Measurements from ENCODE around the gene PAM. TPM values are rescaled to one million over a fixed set of nuclear protein-coding genes. Genes with fewer than 3 reads are reported as not detected.

PAM gene
- total RNA-seq, 2 experiments from 2014 or later = 63.4 to 65.8 TPM

DNA sequence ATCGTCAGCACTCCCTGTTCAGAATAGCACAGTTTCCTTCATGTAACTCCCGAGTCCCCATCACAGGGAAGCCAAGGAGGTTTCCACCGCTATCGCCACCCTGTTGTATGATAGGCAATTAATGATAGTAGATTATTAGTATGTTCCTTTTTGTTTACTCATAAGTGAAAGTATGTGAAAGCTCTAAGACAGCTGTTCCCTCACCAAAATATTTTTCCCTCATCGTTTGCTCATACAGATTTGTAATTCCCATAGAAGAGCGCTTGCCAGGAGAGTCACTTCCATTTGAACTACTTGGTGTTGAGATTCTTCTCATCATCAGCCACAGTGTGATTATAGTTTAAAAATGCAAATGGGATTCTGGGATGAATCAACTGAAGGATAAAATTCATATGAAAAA, 140.9 kb downstream of the PAM start:
- H3K27me3 Mint-ChIP-seq = no peaks in the 10 kb centered on the region
- H3K4me1 Mint-ChIP-seq (ENCODE audit: low read depth) = no peaks in the 10 kb centered on the region
- intact Hi-C loops (cut with micrococcal nuclease) = no loop called here
- H3K36me3 Mint-ChIP-seq (ENCODE audit: low read depth) = peaks cover 3% of the 10 kb centered on the region
- ATAC-seq (no peak), DNase-seq (no peak)
- ChIA-PET POLR2A (no interaction called here), CTCF (no interaction called here)
- TF ChIP-seq, protein P1, sequence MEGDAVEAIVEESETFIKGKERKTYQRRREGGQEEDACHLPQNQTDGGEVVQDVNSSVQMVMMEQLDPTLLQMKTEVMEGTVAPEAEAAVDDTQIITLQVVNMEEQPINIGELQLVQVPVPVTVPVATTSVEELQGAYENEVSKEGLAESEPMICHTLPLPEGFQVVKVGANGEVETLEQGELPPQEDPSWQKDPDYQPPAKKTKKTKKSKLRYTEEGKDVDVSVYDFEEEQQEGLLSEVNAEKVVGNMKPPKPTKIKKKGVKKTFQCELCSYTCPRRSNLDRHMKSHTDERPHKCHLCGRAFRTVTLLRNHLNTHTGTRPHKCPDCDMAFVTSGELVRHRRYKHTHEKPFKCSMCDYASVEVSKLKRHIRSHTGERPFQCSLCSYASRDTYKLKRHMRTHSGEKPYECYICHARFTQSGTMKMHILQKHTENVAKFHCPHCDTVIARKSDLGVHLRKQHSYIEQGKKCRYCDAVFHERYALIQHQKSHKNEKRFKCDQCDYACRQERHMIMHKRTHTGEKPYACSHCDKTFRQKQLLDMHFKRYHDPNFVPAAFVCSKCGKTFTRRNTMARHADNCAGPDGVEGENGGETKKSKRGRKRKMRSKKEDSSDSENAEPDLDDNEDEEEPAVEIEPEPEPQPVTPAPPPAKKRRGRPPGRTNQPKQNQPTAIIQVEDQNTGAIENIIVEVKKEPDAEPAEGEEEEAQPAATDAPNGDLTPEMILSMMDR (IDR thresholded peaks at IDR 0.05) = no peak
- no peaks in the 10 kb centered on the region for H3K9me3 Mint-ChIP-seq
- no peak overlapping the region for H3K27ac Mint-ChIP-seq
- no peak overlapping the region for H3K4me3 Mint-ChIP-seq

DNA sequence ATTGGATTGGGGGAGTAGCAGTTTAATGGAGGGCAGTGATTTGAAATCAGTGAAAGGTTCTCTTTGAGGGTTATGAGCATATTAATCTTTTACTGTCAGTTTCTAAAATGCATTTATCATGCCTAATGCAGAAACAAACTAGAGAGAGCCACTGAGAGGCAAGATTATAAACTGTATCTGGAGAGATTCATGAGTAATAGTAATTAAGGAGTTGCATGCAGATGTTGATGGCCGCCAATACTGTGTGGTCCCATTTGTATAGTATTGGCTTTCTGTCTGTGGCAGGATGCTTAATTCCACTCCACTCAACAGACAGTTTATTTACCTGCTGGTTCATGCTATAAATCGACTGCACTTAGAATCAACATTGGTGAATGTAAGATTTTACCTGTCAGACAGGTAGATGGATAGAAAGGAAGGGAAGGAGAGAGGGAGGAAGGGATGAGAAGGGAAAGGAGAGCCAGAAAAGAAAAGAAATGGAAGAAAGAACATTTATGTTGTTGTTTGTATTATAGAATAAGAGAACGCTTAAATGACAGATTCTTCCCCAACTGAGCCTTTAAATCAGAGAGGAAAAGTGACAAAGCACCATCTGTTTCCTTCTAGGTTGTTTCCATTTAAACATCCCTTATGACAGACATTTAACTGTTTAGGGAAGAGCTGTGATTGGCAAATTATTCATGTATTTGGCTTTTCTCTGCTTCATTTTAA, 146.5 kb downstream of the PAM start:
- DNase-seq = no peak
- ChIA-PET POLR2A (no interaction called here), CTCF (no interaction called here)
- ATAC-seq = no peak
- no peaks in the 10 kb centered on the region for H3K9me3 Mint-ChIP-seq
- TF ChIP-seq, protein P1 (IDR thresholded peaks at IDR 0.05) = no peak
- no peak overlapping the region for H3K27ac Mint-ChIP-seq
- no peak overlapping the region for H3K4me3 Mint-ChIP-seq
- no peaks in the 10 kb centered on the region for H3K4me1 Mint-ChIP-seq (ENCODE audit: low read depth)
- peaks cover 12% of the 10 kb centered on the region for H3K36me3 Mint-ChIP-seq (ENCODE audit: low read depth)
- H3K27me3 Mint-ChIP-seq = no peaks in the 10 kb centered on the region
- intact Hi-C loops (cut with micrococcal nuclease) = no loop called here

DNA sequence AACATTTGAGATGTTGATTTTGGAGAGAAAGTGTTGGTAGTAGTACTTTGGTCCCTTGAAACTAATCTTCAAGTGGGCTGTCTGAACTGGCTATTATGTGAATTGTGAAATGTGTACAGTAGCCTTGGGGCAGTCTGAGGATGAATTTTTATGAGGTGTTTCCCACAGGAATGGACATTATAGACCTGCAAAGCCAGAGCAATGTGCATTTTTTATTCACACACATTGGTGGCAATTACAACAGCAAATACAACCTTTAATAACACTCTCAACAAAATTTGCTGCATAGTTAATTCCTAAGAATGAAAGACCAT, 147.0 kb downstream of the PAM start:
- CTCF ChIA-PET = no interaction called here
- POLR2A ChIA-PET = no interaction called here

DNA sequence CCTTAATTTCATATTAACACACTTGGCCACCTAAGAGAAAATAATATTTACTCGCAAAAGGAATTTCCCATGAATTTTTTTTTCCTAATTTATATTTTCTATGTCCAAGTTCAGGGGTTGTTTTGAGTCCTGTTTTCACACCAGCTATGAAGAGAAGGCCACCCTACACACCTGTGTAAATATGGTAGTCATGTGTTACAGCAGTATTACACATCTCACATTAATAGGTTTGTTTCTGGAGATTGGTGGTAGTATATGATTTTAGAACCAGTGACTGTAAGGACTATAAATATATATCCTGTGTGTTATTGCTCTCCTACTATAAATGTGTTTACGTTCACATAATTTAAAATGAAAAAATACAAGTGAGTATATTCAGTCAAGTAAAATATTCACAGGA, 147.5 kb downstream of the PAM start:
- ATAC-seq (no peak), DNase-seq (no peak)
- ChIA-PET CTCF (no interaction called here), POLR2A (no interaction called here)
- intact Hi-C loops (cut with micrococcal nuclease) = no loop called here
- no peak overlapping the region for H3K4me3 Mint-ChIP-seq
- no peaks in the 10 kb centered on the region for H3K27me3 Mint-ChIP-seq
- TF ChIP-seq, protein P1 (IDR thresholded peaks at IDR 0.05) = no peak
- no peak overlapping the region for H3K27ac Mint-ChIP-seq
- H3K4me1 Mint-ChIP-seq (ENCODE audit: low read depth) = no peaks in the 10 kb centered on the region
- peaks cover 16% of the 10 kb centered on the region for H3K36me3 Mint-ChIP-seq (ENCODE audit: low read depth)
- no peaks in the 10 kb centered on the region for H3K9me3 Mint-ChIP-seq

More for the DNA sequence above, 147.0 kb downstream of the PAM start:
- H3K9me3 Mint-ChIP-seq = no peaks in the 10 kb centered on the region
- intact Hi-C loops (cut with micrococcal nuclease) = no loop called here
- DNase-seq (no peak), ATAC-seq (no peak)
- no peak overlapping the region for H3K27ac Mint-ChIP-seq
- no peaks in the 10 kb centered on the region for H3K4me1 Mint-ChIP-seq (ENCODE audit: low read depth)
- no peaks in the 10 kb centered on the region for H3K27me3 Mint-ChIP-seq
- TF ChIP-seq, protein P1 (IDR thresholded peaks at IDR 0.05) = no peak
- peaks cover 15% of the 10 kb centered on the region for H3K36me3 Mint-ChIP-seq (ENCODE audit: low read depth)
- no peak overlapping the region for H3K4me3 Mint-ChIP-seq

DNA sequence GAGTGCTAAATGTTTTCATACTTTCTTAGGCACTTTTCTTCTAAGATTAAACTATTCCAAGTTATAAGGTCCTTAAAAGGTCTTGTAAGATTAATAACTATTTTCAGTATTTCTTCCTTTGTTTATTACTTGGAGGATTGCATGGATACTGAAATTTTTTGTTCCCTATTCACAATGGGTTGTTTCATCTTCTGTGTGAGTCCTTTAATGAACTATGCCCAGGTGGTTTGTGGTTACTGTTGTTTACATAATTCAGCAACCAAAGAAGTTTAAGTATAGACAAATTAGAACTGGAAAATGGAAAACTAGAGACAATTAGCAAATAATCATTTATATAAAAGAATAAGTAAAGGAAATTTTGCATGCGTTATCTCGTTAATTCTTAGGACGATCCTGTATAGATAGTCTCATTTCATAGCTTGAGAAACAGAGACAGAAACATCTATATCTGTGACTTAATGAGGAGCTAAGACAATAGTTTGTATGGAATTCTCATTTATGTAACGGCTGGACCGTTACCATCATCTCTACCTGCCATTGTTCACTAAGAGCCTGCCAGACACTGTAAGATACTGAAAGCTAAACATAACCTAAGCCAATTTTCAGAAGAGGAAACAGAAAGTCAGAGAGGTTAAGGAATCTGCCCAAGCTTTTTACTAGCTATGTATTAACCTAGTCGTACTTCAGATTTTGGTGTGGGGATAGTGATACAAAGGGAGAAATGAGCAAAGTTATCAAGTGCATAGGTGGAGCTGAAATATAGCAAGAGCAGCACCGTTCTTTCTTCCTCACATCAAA, 148.2 kb downstream of the PAM start:
- ChIA-PET POLR2A (no interaction called here), CTCF (no interaction called here)
- TF ChIP-seq, protein P1 (IDR thresholded peaks at IDR 0.05) = no peak
- Mint-ChIP-seq H3K27ac (no peak overlapping the region), H3K4me1 (ENCODE audit: low read depth) (no peaks in the 10 kb centered on the region), H3K27me3 (no peaks in the 10 kb centered on the region), H3K36me3 (ENCODE audit: low read depth) (peaks cover 16% of the 10 kb centered on the region), H3K9me3 (no peaks in the 10 kb centered on the region), H3K4me3 (no peak overlapping the region)
- DNase-seq = no peak
- ATAC-seq = no peak
- intact Hi-C loops (cut with micrococcal nuclease) = no loop called here
